RWPE1 (cell line): ENCODE measurements around the gene GLI3.

Source experiments
- CTCF ChIA-PET: fragments of 350-600 bp; sonication (Branson Sonifier 250); formaldehyde crosslinking; extraction: SDS; loops from one replicate; lab custom pipeline; 2021; lab: Yijun Ruan, JAX
- POLR2A ChIA-PET: fragments of 400-600 bp; formaldehyde crosslinking; extraction: SDS; loops from one replicate; lab custom pipeline; 2020; ENCODE audit warnings: antibody characterized with exemption; ENCODE audit not compliant: low non-redundant PET; lab: Yijun Ruan, JAX
- DNase-seq: peaks from one replicate; pipeline ENCODE4 v3.0.0; 2012; ENCODE audit warnings: low spot score
- H3K27ac ChIP-seq: fragments of 450-650 bp; 2 replicates; pipeline ENCODE4 v1.5.1; 2017
- CTCF ChIP-seq: fragments of 450-650 bp; conservative IDR thresholded peaks from 2 replicates; pipeline ENCODE4 v1.5.1; 2017; ENCODE audit warnings: low read depth, mild to moderate bottlenecking

The GLI3 gene

GRCh38 chr7:41969561-41970105, 267.4 kb downstream of the GLI3 start:
- DNase-seq: no peak
- no peak overlapping the region for H3K27ac ChIP-seq
- no peak for TF ChIP-seq CTCF
- POLR2A ChIA-PET: no interaction called here
- CTCF ChIA-PET: no interaction called here

GRCh38 chr7:41967156-41967555, 269.9 kb downstream of the GLI3 start:
- no peak for TF ChIP-seq CTCF
- CTCF ChIA-PET: interaction anchor here (0.7 to 0.9 kb wide), 2 partner anchors 11 to 17 kb away, joined by 3 to 5 read pairs; no protein-coding TSS in a partner anchor
- POLR2A ChIA-PET: no interaction called here
- DNase-seq: peak; percentile 61
- peak overlapping the region; percentile 72 for H3K27ac ChIP-seq

GRCh38 chr7:41965951-41966505, 271.0 kb downstream of the GLI3 start:
- no peak for DNase-seq
- no peak for TF ChIP-seq CTCF
- H3K27ac ChIP-seq: peak overlapping the region; percentile 72
- POLR2A ChIA-PET: no interaction called here
- CTCF ChIA-PET: no interaction called here

- DNase-seq: no peak
- no peak for TF ChIP-seq CTCF
- peak overlapping the region; percentile 3; the same call in 1 of the 2 replicates for H3K27ac ChIP-seq
- ChIA-PET CTCF (interaction anchor here (1.0 kb wide), 1 partner anchor 22 kb away, joined by 4 read pairs; no protein-coding TSS in a partner anchor), POLR2A (no interaction called here)
These were observed 271.9 kb downstream of the GLI3 start for GRCh38 chr7:41964849-41965745.

GRCh38 chr7:41964183-41964753, 272.7 kb downstream of the GLI3 start:
- CTCF ChIA-PET: interaction anchor here (1.0 kb wide), 1 partner anchor 21 kb away, joined by 4 read pairs; no protein-coding TSS in a partner anchor
- POLR2A ChIA-PET: no interaction called here
- TF ChIP-seq CTCF: no peak

GRCh38 chr7:41956705-41957104, 280.3 kb downstream of the GLI3 start:
- POLR2A ChIA-PET: no interaction called here
- DNase-seq: no peak
- H3K27ac ChIP-seq: peak overlapping the region; percentile 84
- CTCF ChIA-PET: interaction anchor here (0.6 to 3.2 kb wide), 4 partner anchors 11 to 100 kb away, joined by 3 to 16 read pairs (median 5); no protein-coding TSS in a partner anchor
- no peak for TF ChIP-seq CTCF

More at GRCh38 chr7:41964183-41964753, 272.7 kb downstream of the GLI3 start:
- H3K27ac ChIP-seq: no peak overlapping the region
- no peak for DNase-seq
